Measurements from ENCODE around the gene DAGLA.

GRCh38 chr11:61771195-61771894 is 91.2 kb downstream of the DAGLA start:
- TF ChIP-seq CTCF (conservative IDR thresholded peaks at IDR 0.05) = no peak
- no peak for TF ChIP-seq ZFX (IDR thresholded peaks at IDR 0.05)
